Stimulated activated CD4-positive, alpha-beta T cell treated with anti-CD3 and anti-CD28 coated beads, Interleukin-15, amount 100 ng/mL, for 48 hours (primary cell): Measurements from ENCODE around the gene TBX4.

ENCODE experiments used
- DNase-seq, 2 donors: peaks; one replicate each; pipeline ENCODE4 v3.0.0-alpha.2; 2020; ENCODE audit warnings: low read depth in 2 of 2

TBX4 gene

GRCh38 chr17:61465550-61466237 is 13.5 kb downstream of the TBX4 start:
- no peak for DNase-seq

- no peak for DNase-seq
Measured at GRCh38 chr17:61466246-61466645, 14.0 kb downstream of the TBX4 start.

GRCh38 chr17:61467416-61468262 is 15.4 kb downstream of the TBX4 start:
- DNase-seq, result no peak

DNA sequence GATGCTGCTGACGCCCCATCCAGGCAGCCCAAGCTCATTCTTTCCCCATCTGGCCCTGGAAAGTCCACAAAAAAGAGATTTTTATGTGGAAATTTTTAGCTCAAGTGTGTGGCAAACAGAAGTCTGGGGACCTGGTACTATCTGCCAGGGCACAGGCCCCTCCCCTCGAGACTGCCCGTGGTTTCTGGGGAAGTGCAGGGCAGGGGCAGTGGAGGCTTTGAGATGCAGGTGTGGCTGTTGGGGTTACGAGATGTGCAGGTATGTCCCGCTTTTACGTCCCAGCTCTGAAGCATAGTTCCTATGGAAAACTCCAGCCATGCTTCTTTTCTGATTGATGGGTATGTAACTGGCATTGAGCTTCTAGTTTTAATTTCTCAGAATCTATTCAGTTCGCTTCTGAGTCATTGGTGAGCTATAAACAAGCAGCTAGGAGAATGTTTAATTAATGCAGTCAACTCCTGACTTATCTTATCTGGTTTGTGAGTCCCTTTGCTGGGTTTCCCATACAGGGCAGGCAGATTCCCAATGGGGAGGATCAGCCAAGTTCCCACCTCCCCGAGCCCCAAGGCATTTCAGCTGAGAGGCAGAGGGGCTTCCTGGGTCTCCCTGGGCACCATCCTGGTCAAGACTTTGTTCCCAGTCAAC is 16.2 kb downstream of the TBX4 start:
- DNase-seq, result no peak

DNA sequence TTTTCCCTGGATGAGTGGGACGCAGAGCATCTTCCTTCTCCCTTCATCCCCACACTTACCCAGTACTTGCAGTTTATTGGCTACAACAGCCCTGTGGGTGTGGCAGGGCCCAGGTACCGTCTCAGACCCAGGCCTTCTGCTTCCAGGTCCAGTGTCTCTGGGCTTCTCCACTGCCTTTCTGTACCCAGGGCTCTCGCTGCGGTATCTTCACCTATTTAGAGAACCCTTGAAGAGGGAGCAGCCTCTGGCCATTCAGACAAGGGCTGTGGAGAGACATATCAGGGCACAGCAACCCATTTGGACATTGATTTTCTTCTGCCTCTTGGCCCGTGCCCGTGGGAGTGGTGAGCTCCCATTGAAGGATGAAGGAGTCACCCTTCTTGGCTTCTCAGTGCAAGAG is 17.3 kb downstream of the TBX4 start:
- DNase-seq, result no peak

DNA sequence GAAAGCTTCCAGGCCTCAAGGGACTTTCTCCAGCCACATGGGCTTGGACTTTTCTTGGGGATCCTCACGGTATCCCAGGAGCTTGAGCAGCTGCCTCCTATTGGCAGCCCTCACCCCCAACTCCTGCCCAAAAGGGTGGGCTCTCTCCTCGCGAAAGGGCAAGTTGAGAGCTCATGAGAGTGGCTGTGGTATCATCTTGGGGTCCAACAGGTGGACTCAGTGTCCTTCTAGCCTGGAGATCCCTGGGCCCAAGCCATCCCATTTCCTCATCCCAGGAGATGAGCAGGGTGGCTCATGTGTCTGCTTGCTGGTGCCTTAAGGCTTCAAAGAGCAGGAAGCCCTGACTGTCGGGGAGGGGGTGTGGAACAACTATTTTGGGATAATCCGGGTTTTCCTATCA is 17.7 kb downstream of the TBX4 start:
- DNase-seq, result no peak

- no peak for DNase-seq
Measured at GRCh38 chr17:61470530-61471136, 18.4 kb downstream of the TBX4 start.

DNA sequence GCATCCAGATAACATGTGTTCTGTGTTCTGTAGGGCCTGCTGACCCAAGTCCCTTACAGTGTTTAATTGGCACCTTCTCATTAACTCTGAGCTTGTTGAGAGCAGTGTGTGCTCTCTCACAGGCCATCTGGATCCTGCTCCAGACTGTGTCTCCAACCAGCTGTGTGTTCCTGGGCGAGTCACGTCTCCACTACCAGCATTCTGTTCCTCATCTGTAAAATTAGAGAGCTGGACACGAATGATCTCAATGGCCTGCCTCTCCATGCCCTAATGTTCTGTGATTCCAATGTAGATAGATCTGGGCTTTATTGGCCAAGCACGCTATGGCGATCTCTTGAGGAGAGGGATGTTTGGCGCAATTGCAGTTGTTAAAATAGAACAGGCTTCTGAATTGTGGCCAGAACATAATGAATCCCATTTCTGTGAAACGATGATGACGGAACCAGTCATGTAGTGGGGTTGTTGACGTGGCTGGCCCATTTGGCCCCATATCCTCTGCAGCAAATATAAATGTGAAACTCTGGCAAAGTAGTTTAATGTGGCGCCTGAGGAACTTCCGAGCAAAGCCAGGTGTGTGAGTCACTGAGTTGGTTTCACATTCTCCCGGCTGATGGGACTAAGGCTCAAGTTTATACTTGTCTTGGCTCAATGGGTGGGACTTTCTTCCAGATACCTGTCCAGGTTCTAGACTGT is 22.2 kb downstream of the TBX4 start:
- DNase-seq, result no peak

- DNase-seq, result no peak
Measured at GRCh38 chr17:61474934-61475333, 22.7 kb downstream of the TBX4 start.

- no peak for DNase-seq
Measured at GRCh38 chr17:61475726-61476125, 23.5 kb downstream of the TBX4 start.

DNA sequence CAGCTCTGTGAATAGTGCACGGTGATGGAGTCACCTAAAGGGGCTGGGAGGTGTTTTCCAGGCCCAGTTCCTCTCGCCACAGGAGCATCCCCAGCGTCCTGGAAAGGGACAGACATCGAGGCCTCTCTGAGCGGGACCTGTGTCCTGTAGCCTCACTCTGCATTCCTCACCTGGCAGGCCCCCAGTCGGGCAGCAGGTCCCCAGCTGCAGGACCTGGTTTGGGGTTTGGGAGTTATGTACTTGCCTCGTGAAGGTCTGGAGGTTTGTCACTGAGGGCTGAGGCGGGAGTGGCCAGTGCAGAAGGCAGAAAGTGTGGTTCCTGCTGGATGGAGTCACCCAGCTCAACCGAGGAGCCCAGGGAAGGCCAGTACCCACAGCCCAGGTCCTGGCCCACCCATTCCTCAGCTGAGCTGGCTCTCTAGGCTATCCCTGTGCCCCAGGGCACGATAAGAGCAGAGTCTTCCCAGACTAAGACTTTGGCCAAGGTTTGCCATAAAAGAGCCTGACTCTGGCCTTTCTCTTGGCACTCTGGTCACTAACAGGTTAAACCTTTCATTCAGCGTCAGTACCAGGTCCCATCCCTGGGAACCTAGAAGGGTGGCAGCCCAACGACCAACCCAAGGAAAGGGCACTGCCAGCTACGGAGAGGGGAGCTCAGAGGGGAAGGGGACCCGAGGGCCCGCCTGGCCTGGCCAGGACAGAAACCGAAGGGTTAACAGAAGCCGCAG is 24.4 kb downstream of the TBX4 start:
- no peak for DNase-seq

- DNase-seq, result no peak
Measured at GRCh38 chr17:61477204-61477834, 25.1 kb downstream of the TBX4 start.

DNA sequence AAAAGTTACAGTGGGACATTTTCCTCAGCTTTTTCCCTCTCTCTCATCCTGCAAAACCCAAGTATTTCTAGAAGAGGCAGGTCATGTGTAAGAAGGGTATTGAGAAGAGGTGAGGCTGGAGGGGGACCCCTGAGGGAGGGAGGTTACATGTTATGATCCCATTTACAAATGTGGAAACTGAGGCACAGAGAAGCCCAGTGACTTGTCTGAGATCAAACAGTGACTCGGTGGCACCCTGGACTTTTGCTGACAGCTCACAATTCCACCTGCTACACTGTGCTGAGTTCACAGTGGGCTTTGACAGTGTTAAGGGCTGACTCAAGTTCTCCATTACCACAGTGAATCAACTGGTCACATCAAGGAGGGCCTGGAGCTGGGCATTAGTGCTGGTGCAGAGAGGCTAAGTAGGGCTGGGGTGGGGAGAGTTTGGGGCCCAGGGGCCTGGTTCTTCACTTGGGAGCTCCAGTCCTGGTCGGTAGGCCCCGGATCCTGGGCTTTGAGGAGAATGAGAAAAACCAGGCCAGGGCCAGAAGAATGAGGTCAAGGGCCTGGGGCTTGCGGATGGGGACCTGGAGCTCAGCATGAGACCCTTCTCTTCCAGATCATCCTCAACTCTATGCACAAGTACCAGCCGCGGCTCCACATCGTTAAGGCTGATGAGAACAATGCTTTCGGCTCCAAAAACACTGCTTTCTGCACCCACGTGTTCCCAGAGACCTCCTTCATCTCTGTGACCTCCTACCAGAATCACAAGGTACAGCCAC is 26.0 kb downstream of the TBX4 start:
- DNase-seq, result no peak

DNA sequence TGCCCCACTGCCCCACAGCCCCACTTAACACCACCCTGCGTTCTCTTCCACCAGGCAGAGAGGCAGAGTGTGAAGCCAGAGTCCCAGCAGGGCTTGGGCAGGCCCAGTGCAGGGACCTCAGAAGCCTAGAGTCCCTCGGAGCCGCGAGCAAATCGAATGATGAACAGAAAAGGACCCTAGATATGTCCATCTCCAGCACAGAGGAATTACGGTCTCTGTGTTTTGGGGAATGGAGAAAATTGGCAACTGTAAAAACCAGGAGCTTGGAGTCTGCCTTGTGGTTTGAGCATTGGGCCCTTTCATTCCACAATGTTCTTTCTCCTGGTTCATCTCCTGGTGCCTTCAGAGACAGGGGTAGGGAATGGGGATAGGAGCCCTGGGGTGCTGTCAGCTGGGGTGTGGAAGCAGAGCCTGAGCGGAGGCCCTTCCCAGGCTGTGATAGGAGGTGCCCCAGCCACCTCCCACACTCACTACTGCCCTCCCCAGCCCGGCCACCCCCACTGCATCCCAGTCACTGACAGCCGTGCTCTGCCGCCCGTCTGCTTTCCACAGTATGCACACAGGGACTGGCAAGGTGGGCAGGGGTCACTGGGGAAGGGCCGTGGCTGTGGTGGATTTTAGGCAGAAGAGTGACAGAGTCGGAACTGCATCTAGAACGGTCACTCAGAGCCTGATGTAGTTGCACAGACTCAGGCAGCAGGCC is 26.7 kb downstream of the TBX4 start:
- no peak for DNase-seq

DNA sequence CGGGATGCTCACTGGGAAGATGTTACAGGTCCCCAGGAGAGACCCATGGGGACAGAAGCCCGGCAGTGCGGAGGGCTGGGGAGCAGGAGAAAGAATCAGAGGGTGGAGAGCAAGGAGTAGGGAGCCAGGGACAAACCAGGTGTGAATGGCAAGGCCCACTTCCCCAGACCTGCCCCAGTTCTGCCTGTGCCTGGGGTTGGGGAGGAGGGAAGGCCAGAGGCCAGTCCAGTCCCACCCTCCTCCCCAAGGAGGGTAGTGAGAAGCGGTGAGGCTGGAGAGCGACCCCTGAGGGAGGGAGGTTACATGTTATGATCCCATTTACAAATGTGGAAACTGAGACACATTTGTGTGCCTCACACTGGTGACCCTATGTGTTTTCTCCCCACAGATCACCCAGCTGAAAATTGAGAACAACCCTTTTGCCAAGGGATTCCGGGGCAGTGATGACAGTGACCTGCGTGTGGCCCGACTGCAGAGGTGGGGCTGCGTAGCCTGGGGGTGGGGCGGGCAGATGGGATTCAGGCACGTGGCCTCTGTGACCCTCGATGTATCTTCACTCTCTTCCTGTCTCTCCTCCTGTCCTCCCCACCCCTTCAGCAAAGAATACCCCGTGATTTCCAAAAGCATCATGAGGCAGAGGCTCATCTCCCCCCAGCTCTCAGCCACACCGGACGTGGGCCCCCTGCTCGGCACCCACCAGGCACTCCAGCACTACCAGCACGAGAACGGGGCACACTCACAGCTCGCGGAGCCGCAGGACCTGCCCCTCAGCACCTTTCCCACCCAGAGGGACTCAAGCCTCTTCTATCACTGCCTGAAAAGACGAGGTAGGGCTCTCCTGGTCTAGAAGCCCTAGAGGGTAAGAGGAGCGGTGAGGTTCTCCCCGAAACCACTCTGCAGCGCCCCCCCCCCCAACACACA is 27.5 kb downstream of the TBX4 start:
- DNase-seq, result no peak

GRCh38 chr17:61480414-61480807 is 28.2 kb downstream of the TBX4 start:
- DNase-seq, result no peak

DNA sequence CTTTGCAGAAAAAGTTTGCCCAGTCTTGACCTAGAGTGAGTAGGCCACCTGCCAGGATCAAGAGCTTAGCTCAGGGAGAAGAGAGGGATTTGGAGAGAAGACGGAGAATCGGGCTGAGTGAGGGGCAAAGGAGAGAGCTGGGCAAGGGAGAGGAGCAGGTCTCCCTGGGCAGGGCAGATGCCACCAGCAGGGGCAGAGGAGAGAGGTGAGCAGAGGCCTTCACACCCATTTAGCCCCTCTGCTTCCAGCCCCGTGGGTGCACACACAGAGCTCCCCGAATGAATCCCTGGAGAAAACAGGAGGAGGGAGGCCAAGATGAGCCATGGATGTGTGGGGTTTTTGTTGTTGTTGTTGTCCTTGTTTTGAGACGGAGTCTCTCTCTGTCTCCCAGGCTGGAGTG is 29.2 kb downstream of the TBX4 start:
- DNase-seq, result no peak

DNA sequence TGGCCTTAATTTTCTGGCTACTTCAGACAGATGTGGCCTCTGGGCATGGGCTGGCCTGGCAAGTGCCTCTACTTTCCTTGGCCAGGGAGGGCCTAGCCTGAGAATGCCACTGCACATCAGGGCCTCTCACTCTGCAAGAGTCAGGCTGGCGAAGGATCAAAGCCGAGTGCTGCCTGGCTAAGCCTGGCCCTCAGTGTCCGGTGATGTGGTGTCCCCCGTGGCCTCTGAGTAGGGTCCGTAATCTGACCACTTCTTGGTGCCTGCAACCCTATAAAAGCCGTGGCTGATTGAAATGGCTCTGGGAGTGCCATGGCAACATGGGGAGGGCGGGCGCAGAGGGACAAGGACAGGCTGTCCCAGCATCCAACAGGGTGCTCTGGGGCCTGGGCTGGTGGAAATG is 30.2 kb downstream of the TBX4 start:
- DNase-seq, result no peak
